ENCODE measurements around the gene MTMR10.

GRCh38 chr15:31024330-31024729 lies 32.9 kb upstream of the MTMR10 start:
- TF ChIP-seq CTCF (IDR thresholded peaks at IDR 0.05) (no peak), POLR2A (IDR thresholded peaks at IDR 0.05) (no peak)
